Transverse colon (tissue), 4 donors: ENCODE data around the gene PRKAR1A. TPM values are rescaled to one million over a fixed set of nuclear protein-coding genes. Genes with fewer than 3 reads are reported as not detected.
"Not testable (repeated sequence)": the region's sequence is repeated elsewhere in the genome, so short reads cannot be mapped to it uniquely, and the experiment has no call there.

Experiments
- DNase-seq: peaks from one replicate; pipeline ENCODE4 v3.0.0-alpha.2; 2019
- H3K27ac ChIP-seq, 4 donors: fragments of 200-600 bp; sonication (generic); 2 replicates each; pipeline ENCODE4 v1.5.1; 2016 to 2018; ENCODE audit warnings: inconsistent platforms in 4 of 4
- H3K27me3 ChIP-seq: fragments of 200-600 bp; sonication (generic); 2 replicates; pipeline ENCODE4 v1.5.1; 2017; ENCODE audit warnings: inconsistent platforms
- H3K36me3 ChIP-seq, 4 donors: fragments of 200-600 bp; sonication (generic); 2 replicates each; pipeline ENCODE4 v1.5.1; 2017 to 2019; ENCODE audit warnings: inconsistent platforms in 4 of 4
- H3K4me1 ChIP-seq, 4 donors: fragments of 200-600 bp; sonication (generic); 2 replicates each; pipeline ENCODE4 v1.5.1; 2017 to 2020; ENCODE audit warnings: inconsistent platforms in 4 of 4
- H3K4me3 ChIP-seq, 4 donors: fragments of 200-600 bp; sonication (generic); 1 replicate in 1 of 4; 2 replicates in 3 of 4; pipeline versions ENCODE4 v1.5.1 to v1.6.1; 2017 to 2019; ENCODE audit warnings: inconsistent platforms in 4 of 4
- H3K9me3 ChIP-seq, 2 donors: fragments of 200-600 bp; sonication (generic); 2 replicates each; pipeline ENCODE4 v1.5.1; 2017 to 2019; ENCODE audit warnings: inconsistent platforms in 2 of 2
- EP300 ChIP-seq: sonication (generic); formaldehyde crosslinking; IDR thresholded peaks from one replicate; pipeline ENCODE4 v1.6.1; 2017; ENCODE audit warnings: antibody characterized with exemption, low read depth
- POLR2A ChIP-seq: fragments of 450-650 bp; IDR thresholded peaks from one replicate; pipeline ENCODE4 v1.6.1; 2016; ENCODE audit warnings: antibody characterized with exemption, mild to moderate bottlenecking, moderate library complexity
- POLR2AphosphoS5 ChIP-seq, 3 donors: sonication (generic); formaldehyde crosslinking; IDR thresholded peaks; one replicate each; pipeline ENCODE4 v1.6.1; 2016; ENCODE audit warnings: antibody characterized with exemption in 3 of 3
- WGBS, 2 donors: methylation state at CpG; one replicate each; pipeline ENCODE4 v1.1.5; 2018; ENCODE audit warnings: low coverage in 1 of 2; 5-methylcytosine and 5-hydroxymethylcytosine counted together
- in situ Hi-C, 4 donors: fragments of 200-750 bp; cut with MboI; loops; one replicate each; pipeline versions ENCODE4 v1.15.0 to v1.15.1; 2017; ENCODE audit warnings: low sequenced_read_pairs in 3 of 4, low pct_ligation_motif_present in 1 of 4, low pct_unique_long_range_greater_than_20kb in 1 of 4
- intact Hi-C: fragments of 100-400 bp; cut with DNase I; formaldehyde crosslinking; loops from one replicate; pipeline ENCODE4 v1.15.1; 2023; ENCODE audit warnings: low total_unique reads
- total RNA-seq, 4 donors: library from RNA; depleted of rRNA; stranded (reverse); fragments of >200 nt; gene quantifications; one replicate each; pipeline ENCODE4 v1.1.0, GENCODE V29; 2016
- TF ChIP-seq, protein P1 (sequence below), 5 experiments: fragments of 200-600 bp in 3 of 5; fragments of 450-650 bp in 2 of 5; sonication (generic) in 3 of 5; IDR thresholded peaks; 1 replicate in 2 of 5; 2 replicates in 3 of 5; pipeline ENCODE4 v1.5.1; 2016 to 2017; ENCODE audit warnings: antibody characterized with exemption in 5 of 5, inconsistent platforms in 3 of 5, mild to moderate bottlenecking in 2 of 5, moderate library complexity in 1 of 5

PRKAR1A gene
- total RNA-seq, 4 donors from 2014 or later, result 93.9 to 223 (median 160) TPM

DNA sequence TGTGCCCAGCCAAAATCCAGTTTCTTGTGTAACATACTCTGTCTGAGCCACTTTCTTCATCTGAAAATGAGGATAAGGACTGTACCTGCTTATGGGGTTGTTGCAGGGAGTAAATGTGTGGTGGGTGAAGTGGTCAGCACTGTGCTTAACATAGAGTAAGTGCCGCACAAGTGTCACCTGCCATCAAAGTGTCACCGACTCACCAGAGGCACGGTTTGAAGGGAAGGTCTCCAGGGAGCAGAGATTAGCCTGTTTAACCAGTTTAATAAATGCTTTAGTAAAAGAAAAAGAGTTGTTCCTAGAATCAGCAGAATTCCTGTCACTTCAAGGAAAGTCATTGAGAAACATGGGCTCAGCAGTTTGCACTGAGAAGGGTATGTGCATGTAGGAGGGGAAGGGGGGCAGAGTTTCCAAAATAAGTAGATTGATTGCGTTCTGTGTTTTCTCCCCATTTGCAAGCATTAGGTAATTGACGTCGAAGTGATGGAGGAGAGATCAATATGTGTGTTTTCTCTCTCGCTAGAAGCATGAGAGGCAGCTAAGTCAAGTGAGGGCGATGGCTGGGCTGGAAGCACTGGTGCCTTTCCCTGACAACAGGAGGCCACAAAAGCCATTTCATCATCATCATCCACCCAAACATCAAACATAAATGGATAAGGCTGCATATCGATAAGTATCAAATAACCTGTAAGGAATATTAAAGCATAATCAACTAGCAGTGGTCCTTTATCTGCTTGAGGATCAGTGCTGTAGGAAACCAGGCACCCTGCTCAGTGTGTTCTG, 69.8 kb downstream of the PRKAR1A start:
- Histone ChIP-seq H3K27ac (no peak overlapping the region), H3K36me3 (no peaks in the 10 kb centered on the region), H3K4me3 (no peak overlapping the region), H3K27me3 (no peaks in the 10 kb centered on the region), H3K4me1 (peaks cover 0 to 6% (median 0%) of the 10 kb centered on the region in 4 donors), H3K9me3 (no peaks in the 10 kb centered on the region)
- TF ChIP-seq EP300 (no peak), POLR2AphosphoS5 (IDR thresholded peaks at IDR 0.05) (no peak), POLR2A (no peak)
- TF ChIP-seq, protein P1, sequence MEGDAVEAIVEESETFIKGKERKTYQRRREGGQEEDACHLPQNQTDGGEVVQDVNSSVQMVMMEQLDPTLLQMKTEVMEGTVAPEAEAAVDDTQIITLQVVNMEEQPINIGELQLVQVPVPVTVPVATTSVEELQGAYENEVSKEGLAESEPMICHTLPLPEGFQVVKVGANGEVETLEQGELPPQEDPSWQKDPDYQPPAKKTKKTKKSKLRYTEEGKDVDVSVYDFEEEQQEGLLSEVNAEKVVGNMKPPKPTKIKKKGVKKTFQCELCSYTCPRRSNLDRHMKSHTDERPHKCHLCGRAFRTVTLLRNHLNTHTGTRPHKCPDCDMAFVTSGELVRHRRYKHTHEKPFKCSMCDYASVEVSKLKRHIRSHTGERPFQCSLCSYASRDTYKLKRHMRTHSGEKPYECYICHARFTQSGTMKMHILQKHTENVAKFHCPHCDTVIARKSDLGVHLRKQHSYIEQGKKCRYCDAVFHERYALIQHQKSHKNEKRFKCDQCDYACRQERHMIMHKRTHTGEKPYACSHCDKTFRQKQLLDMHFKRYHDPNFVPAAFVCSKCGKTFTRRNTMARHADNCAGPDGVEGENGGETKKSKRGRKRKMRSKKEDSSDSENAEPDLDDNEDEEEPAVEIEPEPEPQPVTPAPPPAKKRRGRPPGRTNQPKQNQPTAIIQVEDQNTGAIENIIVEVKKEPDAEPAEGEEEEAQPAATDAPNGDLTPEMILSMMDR (IDR thresholded peaks at IDR 0.05), result no peak
- DNase-seq, result no peak
- intact Hi-C loops (loop anchor here (2.0 kb wide), 1 partner anchor 31 kb away; no protein-coding TSS in a partner anchor), in situ Hi-C loops (no loop called here)
- WGBS, 2 donors, result 88% methylated on average over 8 to 9 of the region's 9 CpGs

DNA sequence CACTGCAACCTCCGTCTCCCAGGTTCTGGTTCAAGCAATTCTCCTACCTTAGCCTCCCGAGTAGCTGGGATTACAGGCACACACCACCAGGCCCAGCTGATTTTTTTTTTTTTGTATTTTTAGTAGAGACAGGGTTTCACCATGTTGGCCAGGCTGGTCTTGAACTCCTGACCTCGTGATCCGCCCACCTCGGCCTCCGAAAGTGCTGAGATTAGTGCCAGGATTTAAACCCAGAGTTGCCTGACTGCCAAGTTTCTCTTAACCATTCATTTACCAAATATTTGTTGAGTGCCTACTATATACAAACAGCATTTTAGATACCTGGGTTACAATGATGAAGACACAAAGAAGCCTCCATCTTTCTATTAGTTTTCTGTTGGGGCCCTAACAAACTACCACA, 70.6 kb downstream of the PRKAR1A start:
- intact Hi-C loops, H3K4me1 ChIP-seq, H3K27ac ChIP-seq, H3K36me3 ChIP-seq, H3K9me3 ChIP-seq, H3K4me3 ChIP-seq, H3K27me3 ChIP-seq, DNase-seq, in situ Hi-C loops: not testable (repeated sequence)
- WGBS, 2 donors, result 62 to 93% methylated on average over 3 to 6 of the region's 6 CpGs

DNA sequence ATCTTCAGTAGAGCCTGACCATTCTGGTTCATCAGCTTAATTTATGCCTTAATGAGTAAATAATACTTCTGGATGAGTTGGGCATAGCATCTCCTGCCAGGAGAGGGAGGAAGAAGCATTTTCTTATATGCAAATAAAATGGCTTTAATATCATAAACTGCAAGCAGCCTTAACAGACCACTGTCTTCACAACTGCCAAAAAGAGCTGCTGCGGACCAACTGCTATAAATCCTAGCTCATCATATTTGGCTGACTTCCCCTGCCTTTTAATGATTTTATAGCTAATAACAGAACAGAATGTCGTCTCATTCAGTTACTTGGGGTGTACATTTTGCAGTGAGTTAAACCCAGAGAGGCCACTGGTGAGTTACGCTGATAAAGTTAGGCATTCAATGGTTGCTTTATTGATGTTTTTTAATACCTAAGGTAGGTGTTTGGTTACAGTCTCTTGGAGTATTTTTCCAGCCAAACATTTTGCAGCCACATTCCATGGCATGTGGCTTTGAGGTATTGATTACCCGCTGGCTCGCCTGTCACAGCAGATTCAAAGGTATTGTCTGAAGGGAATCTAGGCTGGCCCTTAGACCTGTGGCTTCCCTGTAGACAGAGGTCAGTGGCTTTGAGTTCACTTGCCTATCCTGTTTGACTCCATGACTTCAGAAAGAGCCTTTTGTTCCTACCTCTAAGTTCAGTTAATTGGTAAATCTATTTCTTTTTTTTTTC, 72.5 kb downstream of the PRKAR1A start:
- Histone ChIP-seq H3K4me1 (no peaks in the 10 kb centered on the region), H3K9me3 (peaks cover 0 to 4% of the 10 kb centered on the region in 2 donors), H3K36me3 (no peaks in the 10 kb centered on the region), H3K27ac (no peak overlapping the region), H3K27me3 (no peaks in the 10 kb centered on the region), H3K4me3 (no peak overlapping the region)
- intact Hi-C loops (no loop called here), in situ Hi-C loops (no loop called here)
- DNase-seq, result no peak
- TF ChIP-seq POLR2AphosphoS5 (IDR thresholded peaks at IDR 0.05) (no peak), EP300 (no peak), POLR2A (no peak)
- TF ChIP-seq, protein P1 (IDR thresholded peaks at IDR 0.05), result no peak
- WGBS, 2 donors, result 69 to 79% methylated on average over 5 of the region's 5 CpGs

DNA sequence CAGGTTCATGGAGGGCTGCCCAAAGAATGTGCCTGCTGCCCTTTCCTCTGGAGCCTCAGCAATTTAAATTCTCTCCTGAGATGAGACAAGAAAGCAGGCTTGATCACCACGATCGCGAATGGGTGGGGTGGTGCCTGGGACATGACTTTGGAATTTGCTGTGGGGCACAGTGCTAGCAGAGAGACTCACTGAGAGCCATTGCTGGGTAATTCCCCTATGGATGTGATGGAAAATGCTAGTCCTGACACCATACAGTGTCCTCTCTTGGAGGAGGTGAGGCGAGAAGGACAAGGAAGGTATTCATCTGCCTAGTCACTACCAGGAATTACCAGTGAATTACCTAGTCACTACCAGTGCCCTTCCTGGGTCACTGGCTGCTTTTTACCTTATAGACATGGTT, 73.4 kb downstream of the PRKAR1A start:
- H3K36me3 ChIP-seq, result no peaks in the 10 kb centered on the region
- in situ Hi-C loops (no loop called here), intact Hi-C loops (no loop called here)
- H3K9me3 ChIP-seq, result peaks cover 0 to 4% of the 10 kb centered on the region in 2 donors
- no peak for DNase-seq
- no peak overlapping the region for H3K4me3 ChIP-seq
- no peaks in the 10 kb centered on the region for H3K27me3 ChIP-seq
- TF ChIP-seq EP300 (no peak), POLR2A (no peak), POLR2AphosphoS5 (IDR thresholded peaks at IDR 0.05) (no peak)
- TF ChIP-seq, protein P1 (IDR thresholded peaks at IDR 0.05), result no peak
- H3K4me1 ChIP-seq, result no peaks in the 10 kb centered on the region
- no peak overlapping the region for H3K27ac ChIP-seq
- WGBS, 2 donors, result 67 to 86% methylated on average over 4 of the region's 4 CpGs
